Measurements from ENCODE around the gene FAM81B. TPM values are rescaled to one million over a fixed set of nuclear protein-coding genes. Genes with fewer than 3 reads are reported as not detected.

The FAM81B gene
- total RNA-seq, result not detected in 2 replicates

GRCh38 chr5:95390812-95391492 is at the start of gene FAM81B:
TSS of gene FAM81B (plus strand) at chr5:95391366. CDS start at chr5:95391390, 24 bp downstream.

Other genes with a start within 250 kb of the FAM81B start
- gene MCTP1, start 106.3 kb upstream of the FAM81B start, total RNA-seq, result 2.3 and 3.4 TPM in 2 replicates
- 131 and 169 TPM in 2 replicates for gene SKIC3, start 163.6 kb downstream of the FAM81B start, total RNA-seq
- 12.5 and 13.3 TPM in 2 replicates for gene ARSK, start 163.7 kb downstream of the FAM81B start, total RNA-seq
- under 0.01 and 0.12 TPM in 2 replicates for gene GPR150, start 228.7 kb downstream of the FAM81B start, total RNA-seq